Tibial artery (tissue), 4 donors: ENCODE results near the gene C11orf42.

ENCODE experiments used
- DNase-seq, 2 donors: peaks; one replicate each; pipeline ENCODE4 v3.0.0-alpha.2; 2019
- H3K27ac ChIP-seq, 2 donors: fragments of 200-600 bp; sonication (generic) in 1 of 2; 1 replicate in 1 of 2; 2 replicates in 1 of 2; pipeline ENCODE4 v1.5.1; 2018 to 2019; ENCODE audit warnings: mild to moderate bottlenecking in 1 of 2
- H3K27me3 ChIP-seq, 2 donors: fragments of 200-600 bp; sonication (generic) in 1 of 2; one replicate each; pipeline versions ENCODE4 v1.5.1 to v1.6.0; 2016 to 2019
- H3K36me3 ChIP-seq, 3 donors: fragments of 200-600 bp; sonication (generic) in 2 of 3; one replicate each; pipeline ENCODE4 v1.5.1; 2016 to 2019; ENCODE audit warnings: mild to moderate bottlenecking in 2 of 3
- H3K4me1 ChIP-seq, 4 donors: fragments of 200-600 bp; sonication (generic) in 2 of 4; 1 replicate in 3 of 4; 2 replicates in 1 of 4; pipeline ENCODE4 v1.5.1; 2016 to 2019
- H3K4me3 ChIP-seq, 2 donors: fragments of 200-600 bp; sonication (generic) in 1 of 2; 1 replicate in 1 of 2; 2 replicates in 1 of 2; pipeline ENCODE4 v1.5.1; 2018 to 2019; ENCODE audit warnings: mild to moderate bottlenecking in 2 of 2
- H3K9me3 ChIP-seq, 3 donors: fragments of 200-600 bp; sonication (generic) in 1 of 3; one replicate each; pipeline ENCODE4 v1.5.1; 2016 to 2019
- CTCF ChIP-seq, 2 experiments: fragments of 200-600 bp in 1 of 2; fragments of 450-650 bp in 1 of 2; IDR thresholded peaks; one replicate each; pipeline ENCODE4 v1.5.1; 2017 to 2019; ENCODE audit warnings: antibody characterized with exemption in 2 of 2, mild to moderate bottlenecking in 1 of 2, moderate library complexity in 1 of 2
- intact Hi-C: fragments of 100-400 bp; cut with DNase I; formaldehyde crosslinking; loops from one replicate; pipeline ENCODE4 v1.15.0; 2023; ENCODE audit warnings: low total_unique reads

C11orf42 gene

DNA sequence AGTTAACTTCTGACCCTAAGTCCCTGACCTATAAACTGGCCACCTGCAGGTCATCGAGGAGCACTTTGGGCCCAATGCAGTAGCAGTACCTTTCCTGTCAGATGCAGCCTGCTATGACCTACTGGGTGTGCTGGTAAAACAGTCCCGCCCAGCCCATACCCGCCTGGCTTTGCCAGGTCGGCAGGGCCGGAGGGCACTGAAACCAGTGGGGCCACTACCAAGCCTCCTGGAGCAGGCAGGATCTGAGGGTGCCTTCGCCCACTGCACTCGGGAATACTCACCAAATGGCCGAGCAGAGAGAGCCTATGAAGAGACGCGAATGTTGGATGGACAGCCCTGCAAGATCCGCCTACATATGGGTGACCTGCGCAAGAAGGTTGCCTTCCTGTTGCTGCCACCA lies 4.4 kb downstream of the C11orf42 start:
- Histone ChIP-seq H3K36me3 (peaks cover 33 to 96% (median 74%) of the 10 kb centered on the region in 3 donors), H3K27ac (no peak overlapping the region), H3K9me3 (no peaks in the 10 kb centered on the region), H3K4me3 (no peak overlapping the region), H3K4me1 (no peaks in the 10 kb centered on the region), H3K27me3 (no peaks in the 10 kb centered on the region)
- intact Hi-C loops: no loop called here
- no peak for DNase-seq
- TF ChIP-seq CTCF (IDR thresholded peaks at IDR 0.05): no peak

- intact Hi-C loops: no loop called here
- DNase-seq: no peak
- no peaks in the 10 kb centered on the region for H3K9me3 ChIP-seq
- peaks cover 38 to 95% (median 70%) of the 10 kb centered on the region in 3 donors for H3K36me3 ChIP-seq
- no peaks in the 10 kb centered on the region for H3K4me1 ChIP-seq
- H3K27me3 ChIP-seq: no peaks in the 10 kb centered on the region
- no peak overlapping the region for H3K4me3 ChIP-seq
- H3K27ac ChIP-seq: no peak overlapping the region
- no peak for TF ChIP-seq CTCF (IDR thresholded peaks at IDR 0.05)
Observed at GRCh38 chr11:6210274-6210955, 5.1 kb downstream of the C11orf42 start.

GRCh38 chr11:6214530-6214929 lies 9.2 kb downstream of the C11orf42 start:
- no peak for DNase-seq
- Histone ChIP-seq H3K4me1 (no peaks in the 10 kb centered on the region), H3K27ac (no peak overlapping the region), H3K36me3 (peaks cover 68 to 96% (median 83%) of the 10 kb centered on the region in 3 donors), H3K27me3 (no peaks in the 10 kb centered on the region), H3K9me3 (no peaks in the 10 kb centered on the region), H3K4me3 (no peak overlapping the region)
- no peak for TF ChIP-seq CTCF (IDR thresholded peaks at IDR 0.05)
- intact Hi-C loops: no loop called here

DNA sequence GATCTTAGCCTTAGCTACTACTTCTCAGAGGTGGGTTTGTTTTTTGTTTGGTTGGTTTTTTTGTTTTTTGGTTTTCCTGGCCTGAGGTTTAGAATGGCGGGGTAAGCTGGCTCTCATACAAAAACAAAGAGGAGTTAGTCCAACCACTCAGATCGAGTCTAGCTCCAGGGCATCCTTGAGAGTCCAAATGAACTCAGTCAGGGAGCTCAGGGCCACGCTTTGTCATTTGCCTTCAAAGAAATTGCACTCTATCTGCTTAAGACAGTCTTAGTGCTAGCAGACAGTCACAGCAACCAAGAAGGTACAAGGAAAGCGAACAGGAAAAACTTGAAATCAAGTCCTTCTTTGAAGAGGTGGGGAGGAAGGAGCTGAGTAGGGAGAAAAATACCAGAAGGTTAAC lies 11.1 kb downstream of the C11orf42 start:
- intact Hi-C loops: no loop called here
- Histone ChIP-seq H3K4me1 (no peaks in the 10 kb centered on the region), H3K9me3 (no peaks in the 10 kb centered on the region), H3K36me3 (peaks cover 64 to 96% (median 67%) of the 10 kb centered on the region in 3 donors), H3K4me3 (no peak overlapping the region), H3K27me3 (no peaks in the 10 kb centered on the region), H3K27ac (no peak overlapping the region)
- no peak for DNase-seq
- TF ChIP-seq CTCF (IDR thresholded peaks at IDR 0.05): no peak

DNA sequence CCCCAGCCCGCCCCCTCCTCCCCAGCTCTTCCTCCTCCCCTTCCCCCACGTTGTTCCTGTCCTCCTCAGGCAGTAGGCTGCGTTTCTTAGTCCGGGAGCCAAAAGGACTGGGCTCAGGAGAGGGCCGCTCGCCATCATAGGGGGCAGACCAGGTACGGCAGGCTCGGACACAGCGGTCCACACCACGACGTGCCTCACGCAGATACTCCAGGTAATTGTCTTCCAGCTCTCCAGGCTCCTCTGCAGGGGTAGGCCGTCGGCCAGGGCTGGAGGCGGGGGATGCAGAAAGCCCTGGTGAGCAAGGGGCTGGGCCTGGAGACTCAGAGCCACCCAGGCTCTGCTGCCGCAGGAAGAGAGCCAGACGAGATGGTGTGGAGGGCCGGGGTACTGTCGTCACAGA lies 12.4 kb downstream of the C11orf42 start:
- no peak for DNase-seq
- H3K36me3 ChIP-seq: peaks cover 68 to 96% (median 71%) of the 10 kb centered on the region in 3 donors
- H3K4me3 ChIP-seq: no peak overlapping the region
- no peaks in the 10 kb centered on the region for H3K9me3 ChIP-seq
- intact Hi-C loops: no loop called here
- H3K4me1 ChIP-seq: no peaks in the 10 kb centered on the region
- TF ChIP-seq CTCF (IDR thresholded peaks at IDR 0.05): no peak
- H3K27me3 ChIP-seq: no peaks in the 10 kb centered on the region
- no peak overlapping the region for H3K27ac ChIP-seq
